DOHH2 (cell line): ENCODE data around the gene HADHA.

Experiments used
- H3F3A ChIP-seq: fragments of 200-600 bp; sonication (generic), shearing (Covaris generic); 2 replicates; pipeline ENCODE4 v1.6.0; 2016; ENCODE audit warnings: antibody characterized with exemption, mild to moderate bottlenecking; ENCODE audit not compliant: control insufficient read depth, insufficient read depth
- H3K27ac ChIP-seq: fragments of 200-600 bp; sonication (generic); 2 replicates; pipeline ENCODE4 v1.5.1; 2014; ENCODE audit warnings: low read depth, mild to moderate bottlenecking, low read length, moderate library complexity
- H3K27me3 ChIP-seq: fragments of 200-600 bp; sonication (generic); 2 replicates; pipeline ENCODE4 v1.6.1; 2014; ENCODE audit warnings: mild to moderate bottlenecking, low read length, mixed read lengths; ENCODE audit not compliant: control insufficient read depth
- H3K36me3 ChIP-seq: fragments of 200-600 bp; sonication (generic); 2 replicates; pipeline ENCODE4 v1.6.1; 2014; ENCODE audit warnings: mild to moderate bottlenecking, low read length, moderate library complexity, mixed read lengths; ENCODE audit not compliant: control insufficient read depth
- H3K4me1 ChIP-seq: fragments of 200-600 bp; sonication (generic); 2 replicates; pipeline ENCODE4 v1.6.1; 2014; ENCODE audit warnings: mild to moderate bottlenecking, low read length, mixed read lengths; ENCODE audit not compliant: control insufficient read depth
- H3K4me2 ChIP-seq: fragments of 200-600 bp; sonication (generic); 2 replicates; pipeline ENCODE4 v1.6.0; 2014; ENCODE audit warnings: mild to moderate bottlenecking, low read length, moderate library complexity
- H3K4me3 ChIP-seq: fragments of 200-600 bp; sonication (generic); 2 replicates; pipeline ENCODE4 v1.5.1; 2014; ENCODE audit warnings: mild to moderate bottlenecking, low read length, mixed read lengths
- H3K79me2 ChIP-seq: fragments of 200-600 bp; sonication (generic); 2 replicates; pipeline ENCODE4 v1.6.1; 2014; ENCODE audit warnings: mild to moderate bottlenecking, low read length, mixed read lengths; ENCODE audit not compliant: control insufficient read depth
- H3K9me2 ChIP-seq: fragments of 200-600 bp; sonication (generic); replicated peaks from 2 replicates; pipeline ENCODE4 v1.6.1; 2014; ENCODE audit warnings: mild to moderate bottlenecking, low read length, mixed read lengths; ENCODE audit not compliant: control insufficient read depth
- H3K9me3 ChIP-seq: fragments of 200-600 bp; sonication (generic); 2 replicates; pipeline ENCODE4 v1.6.1; 2014; ENCODE audit warnings: antibody characterized with exemption, low read length, mixed read lengths; ENCODE audit not compliant: control insufficient read depth, insufficient read depth
- H4K20me1 ChIP-seq: fragments of 200-600 bp; sonication (generic); 2 replicates; pipeline ENCODE4 v1.6.0; 2014; ENCODE audit warnings: low read depth, mild to moderate bottlenecking, antibody characterized with exemption, low read length, moderate library complexity; ENCODE audit not compliant: control insufficient read depth, insufficient read depth
- EZH2phosphoT487 ChIP-seq: fragments of 200-600 bp; sonication (generic); IDR thresholded peaks from 2 replicates; pipeline ENCODE4 v1.6.1; 2017; ENCODE audit warnings: borderline replicate concordance, mild to moderate bottlenecking, antibody characterized with exemption, low read length, moderate library complexity, mixed read lengths
- TF ChIP-seq, protein P1 (sequence below): fragments of 200-600 bp; sonication (generic); IDR thresholded peaks from one replicate; pipeline ENCODE4 v1.5.1; 2014; ENCODE audit warnings: antibody characterized with exemption, mild to moderate bottlenecking, low read depth, low read length; ENCODE audit not compliant: poor library complexity, severe bottlenecking

The HADHA gene

DNA sequence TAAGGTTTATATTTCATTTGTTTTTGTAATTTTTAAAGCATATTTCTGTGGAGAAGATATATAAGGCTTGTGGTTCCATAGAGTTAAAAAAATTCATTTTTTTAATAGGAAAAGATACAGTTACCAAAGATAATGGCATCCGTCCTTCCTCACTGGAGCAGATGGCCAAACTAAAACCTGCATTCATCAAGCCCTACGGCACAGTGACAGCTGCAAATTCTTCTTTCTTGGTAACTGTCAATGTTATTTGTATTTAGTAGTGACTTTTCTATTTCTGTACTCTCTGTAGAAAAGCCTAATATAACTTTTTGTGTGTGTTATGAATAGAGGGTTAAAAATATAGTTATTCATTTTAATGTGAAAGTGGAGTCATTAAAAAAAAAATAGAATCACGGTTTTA lies 35.5 kb upstream of the HADHA start:
- Histone ChIP-seq H3K4me3 (no peak overlapping the region), H3K79me2 (no peaks in the 10 kb centered on the region), H3K4me2 (no peak overlapping the region), H3K4me1 (no peaks in the 10 kb centered on the region), H3K27me3 (no peaks in the 10 kb centered on the region), H3K36me3 (peaks cover 30% of the 10 kb centered on the region), H3K27ac (no peak overlapping the region), H3K9me2 (no peaks in the 10 kb centered on the region), H3K9me3 (no peaks in the 10 kb centered on the region), H3F3A (no peaks in the 10 kb centered on the region), H4K20me1 (no peaks in the 10 kb centered on the region)
- TF ChIP-seq, protein P1, sequence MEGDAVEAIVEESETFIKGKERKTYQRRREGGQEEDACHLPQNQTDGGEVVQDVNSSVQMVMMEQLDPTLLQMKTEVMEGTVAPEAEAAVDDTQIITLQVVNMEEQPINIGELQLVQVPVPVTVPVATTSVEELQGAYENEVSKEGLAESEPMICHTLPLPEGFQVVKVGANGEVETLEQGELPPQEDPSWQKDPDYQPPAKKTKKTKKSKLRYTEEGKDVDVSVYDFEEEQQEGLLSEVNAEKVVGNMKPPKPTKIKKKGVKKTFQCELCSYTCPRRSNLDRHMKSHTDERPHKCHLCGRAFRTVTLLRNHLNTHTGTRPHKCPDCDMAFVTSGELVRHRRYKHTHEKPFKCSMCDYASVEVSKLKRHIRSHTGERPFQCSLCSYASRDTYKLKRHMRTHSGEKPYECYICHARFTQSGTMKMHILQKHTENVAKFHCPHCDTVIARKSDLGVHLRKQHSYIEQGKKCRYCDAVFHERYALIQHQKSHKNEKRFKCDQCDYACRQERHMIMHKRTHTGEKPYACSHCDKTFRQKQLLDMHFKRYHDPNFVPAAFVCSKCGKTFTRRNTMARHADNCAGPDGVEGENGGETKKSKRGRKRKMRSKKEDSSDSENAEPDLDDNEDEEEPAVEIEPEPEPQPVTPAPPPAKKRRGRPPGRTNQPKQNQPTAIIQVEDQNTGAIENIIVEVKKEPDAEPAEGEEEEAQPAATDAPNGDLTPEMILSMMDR: no peak

DNA sequence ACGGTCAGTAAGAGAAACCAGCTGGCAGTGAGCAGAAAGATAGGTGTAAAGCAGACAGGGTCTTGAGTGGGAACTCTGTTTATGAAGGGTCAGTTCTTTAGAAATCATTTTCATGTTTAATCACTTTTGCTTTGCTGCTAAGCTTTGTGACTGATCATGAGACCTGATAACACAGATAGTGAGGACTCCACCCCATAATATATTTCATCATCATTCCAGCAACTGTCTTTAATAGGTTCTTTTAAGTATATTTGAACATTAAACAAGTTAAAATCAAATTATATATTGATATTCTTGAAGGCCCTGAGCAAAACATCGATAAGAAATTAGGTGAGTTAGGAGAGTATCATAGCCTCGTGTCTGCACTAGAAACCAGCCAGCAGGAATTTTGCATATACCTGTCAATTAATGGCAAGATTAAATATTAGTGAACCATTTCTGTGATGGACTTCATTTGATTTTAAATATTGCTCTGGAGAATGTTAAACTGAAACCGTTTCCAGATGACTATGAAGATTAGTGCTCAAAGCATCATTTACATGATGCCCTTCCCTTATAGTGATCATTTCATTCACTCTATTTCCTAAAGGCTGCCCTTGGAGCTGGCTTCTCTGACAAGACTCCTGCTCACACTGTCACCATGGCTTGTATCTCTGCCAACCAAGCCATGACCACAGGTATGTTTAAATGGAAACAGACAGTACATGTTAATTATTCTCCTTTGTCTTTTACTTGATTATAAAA lies 32.2 kb upstream of the HADHA start:
- TF ChIP-seq, protein P1: no peak
- TF ChIP-seq EZH2phosphoT487: no peak
- no peaks in the 10 kb centered on the region for H3K79me2 ChIP-seq
- H3K36me3 ChIP-seq: peaks cover 29% of the 10 kb centered on the region
- no peak overlapping the region for H3K27ac ChIP-seq
- no peaks in the 10 kb centered on the region for H4K20me1 ChIP-seq
- H3K4me3 ChIP-seq: no peak overlapping the region
- no peaks in the 10 kb centered on the region for H3F3A ChIP-seq
- H3K27me3 ChIP-seq: no peaks in the 10 kb centered on the region
- peaks cover 4% of the 10 kb centered on the region; the same call in 1 of the 2 replicates for H3K4me1 ChIP-seq
- no peaks in the 10 kb centered on the region for H3K9me2 ChIP-seq
- no peaks in the 10 kb centered on the region for H3K9me3 ChIP-seq
- no peak overlapping the region for H3K4me2 ChIP-seq

DNA sequence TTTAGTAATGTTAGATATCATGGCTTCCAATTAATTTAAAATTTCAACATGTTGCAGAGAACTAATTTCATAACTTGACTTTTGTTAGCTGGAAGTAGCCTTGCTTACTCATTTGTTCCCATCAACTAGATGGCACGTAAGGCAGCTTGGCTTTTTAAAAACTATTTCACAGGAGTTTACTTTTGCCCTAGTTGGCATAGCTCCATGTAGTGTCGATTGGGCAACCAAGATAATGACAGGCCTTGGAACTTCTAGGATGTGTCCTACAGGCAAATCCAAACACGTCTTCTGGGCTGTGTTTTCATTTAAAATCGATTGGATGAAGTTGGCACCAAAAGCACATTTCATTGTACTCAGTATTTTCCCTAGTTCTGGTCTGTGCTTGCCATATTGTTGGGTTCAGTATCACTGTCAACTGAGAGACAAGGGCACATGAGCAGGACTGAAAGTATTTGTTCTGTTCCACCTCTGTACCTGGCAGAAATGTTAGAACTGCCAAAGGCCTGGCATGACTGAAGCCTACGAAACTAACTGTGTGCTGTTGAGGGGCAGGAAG lies 29.7 kb upstream of the HADHA start:
- H3K27ac ChIP-seq: no peak overlapping the region
- H3K36me3 ChIP-seq: peaks cover 24% of the 10 kb centered on the region
- H3K4me2 ChIP-seq: no peak overlapping the region
- no peaks in the 10 kb centered on the region for H3K9me3 ChIP-seq
- H3F3A ChIP-seq: peaks cover 8% of the 10 kb centered on the region; the same call in 1 of the 2 replicates
- no peaks in the 10 kb centered on the region for H3K79me2 ChIP-seq
- H3K27me3 ChIP-seq: no peaks in the 10 kb centered on the region
- peaks cover 20% of the 10 kb centered on the region for H3K4me1 ChIP-seq
- H3K9me2 ChIP-seq: no peaks in the 10 kb centered on the region
- no peak overlapping the region for H3K4me3 ChIP-seq
- TF ChIP-seq, protein P1: no peak
- no peak for TF ChIP-seq EZH2phosphoT487
- no peaks in the 10 kb centered on the region for H4K20me1 ChIP-seq
